Natural killer cell (primary cell): ENCODE results near the gene USP2. TPM values are rescaled to one million over a fixed set of nuclear protein-coding genes. Genes with fewer than 3 reads are reported as not detected.

Experiments
- ATAC-seq, 3 donors: fragments of 150-1000 bp in 2 of 3; fragments of 200-7000 bp in 1 of 3; cut with Tn5 transposase; 1 replicate in 1 of 3; 2 replicates in 2 of 3; pipeline ENCODE4 v1.10.0; 2021; ENCODE audit warnings: mild to moderate bottlenecking in 2 of 3, moderate library complexity in 2 of 3
- DNase-seq, 2 donors: peaks; one replicate each; pipeline versions ENCODE4 v3.0.0 to v3.0.0-alpha.2; 2013 to 2021; ENCODE audit warnings: mixed read lengths in 1 of 2
- H3K27ac ChIP-seq: one replicate; pipeline ENCODE4 v1.5.1; 2013; ENCODE audit warnings: mild to moderate bottlenecking, low read length
- H3K27me3 ChIP-seq: one replicate; pipeline ENCODE4 v1.6.1; 2013; ENCODE audit warnings: low read length; ENCODE audit not compliant: control insufficient read depth, insufficient read depth
- H3K36me3 ChIP-seq: one replicate; pipeline ENCODE4 v1.6.1; 2013; ENCODE audit warnings: low read length; ENCODE audit not compliant: control insufficient read depth, insufficient read depth
- H3K4me1 ChIP-seq: one replicate; pipeline ENCODE4 v1.6.1; 2013; ENCODE audit warnings: low read length; ENCODE audit not compliant: control insufficient read depth, insufficient read depth
- H3K4me3 ChIP-seq: one replicate; pipeline ENCODE4 v1.5.1; 2013; ENCODE audit warnings: low read length
- H3K9me3 ChIP-seq: one replicate; pipeline ENCODE4 v1.6.1; 2013; ENCODE audit warnings: low read length; ENCODE audit not compliant: control insufficient read depth, insufficient read depth
- H3K27ac Mint-ChIP-seq, 2 donors: one replicate each; pipeline ENCODE4 v1.8.0; 2022; ENCODE audit warnings: mild to moderate bottlenecking in 2 of 2, mixed read lengths in 2 of 2, moderate library complexity in 1 of 2
- H3K27me3 Mint-ChIP-seq, 2 donors: one replicate each; pipeline ENCODE4 v1.8.0; 2022; ENCODE audit warnings: low read depth in 2 of 2, mixed read lengths in 2 of 2
- H3K36me3 Mint-ChIP-seq: one replicate; pipeline ENCODE4 v1.8.0; 2022; ENCODE audit warnings: mixed read lengths
- H3K4me1 Mint-ChIP-seq, 2 donors: one replicate each; pipeline ENCODE4 v1.8.0; 2022; ENCODE audit warnings: mixed read lengths in 2 of 2
- H3K4me3 Mint-ChIP-seq: one replicate; pipeline ENCODE4 v1.8.0; 2022; ENCODE audit warnings: mild to moderate bottlenecking, moderate library complexity, mixed read lengths
- H3K9me3 Mint-ChIP-seq, 2 donors: one replicate each; pipeline ENCODE4 v1.8.0; 2022; ENCODE audit warnings: mixed read lengths in 2 of 2
- CTCF ChIP-seq: fragments of 200-600 bp; IDR thresholded peaks from one replicate; pipeline ENCODE4 v1.8.0; 2022; ENCODE audit warnings: antibody characterized with exemption
- WGBS: methylation state at CpG from one replicate; pipeline ENCODE4 v1.1.7; 2013; ENCODE audit warnings: missing lambda C conversion rate; ENCODE audit not compliant: insufficient coverage; 5-methylcytosine and 5-hydroxymethylcytosine counted together
- intact Hi-C: fragments of 100-400 bp; cut with micrococcal nuclease; formaldehyde crosslinking; loops from one replicate; pipeline ENCODE4 v1.14.2; 2022
- total RNA-seq, 4 donors: library from RNA; stranded (reverse); fragments of 120-200 nt in 1 of 4; gene quantifications; one replicate each; pipeline versions ENCODE4 v1.2.3 to v1.2.4, GENCODE V29; 2013 to 2022

USP2 gene
- total RNA-seq, 3 donors from 2014 or later (not counting 1 experiment from before 2014, with no cell fraction given), result 0.50 to 3.9 TPM; not detected in 1

DNA sequence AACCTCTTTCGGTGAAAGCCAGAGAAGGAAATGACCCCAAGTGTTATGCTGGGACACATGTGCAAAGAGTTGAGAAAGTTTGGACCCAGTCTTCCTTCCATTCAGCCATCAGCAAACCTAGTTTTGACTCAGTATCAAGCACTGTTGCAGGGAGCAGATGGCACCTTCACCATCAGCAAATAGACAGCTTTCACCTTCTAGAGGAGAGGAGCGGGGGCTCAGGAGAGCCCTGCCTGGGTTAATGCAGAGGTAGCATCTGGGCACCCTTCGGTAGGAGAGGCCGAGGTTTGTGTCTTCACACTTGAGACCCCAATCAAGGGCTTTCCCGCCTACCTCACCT is 18.8 kb downstream of the USP2 start:
- intact Hi-C loops, result no loop called here
- 89% methylated on average over 5 of the region's 5 CpGs for WGBS
- H3K4me3 Mint-ChIP-seq, result peak overlapping the region; percentile 58

GRCh38 chr11:119361941-119362725 is 19.4 kb downstream of the USP2 start:
- H3K4me1 ChIP-seq, result peaks cover 11% of the 10 kb centered on the region
- no peaks in the 10 kb centered on the region for H3K36me3 ChIP-seq
- ATAC-seq, result no peak
- no peak overlapping the region for H3K4me3 ChIP-seq
- Mint-ChIP-seq H3K27me3 (peaks cover 55 to 64% of the 10 kb centered on the region in 2 donors), H3K36me3 (peaks cover 6% of the 10 kb centered on the region), H3K4me3 (peak overlapping the region; percentile 58), H3K4me1 (peaks cover 7% of the 10 kb centered on the region in 2 donors), H3K9me3 (no peaks in the 10 kb centered on the region), H3K27ac (no peak overlapping the region)
- H3K9me3 ChIP-seq, result no peaks in the 10 kb centered on the region
- TF ChIP-seq CTCF, result no peak
- DNase-seq, result no peak
- no peak overlapping the region for H3K27ac ChIP-seq
- WGBS, result 93% methylated on average over 10 of the region's 11 CpGs
- intact Hi-C loops, result no loop called here
- H3K27me3 ChIP-seq, result peaks cover 27% of the 10 kb centered on the region

More for the DNA sequence above, 18.8 kb downstream of the USP2 start:
- no peak overlapping the region for H3K27ac ChIP-seq
- H3K27ac Mint-ChIP-seq, result no peak overlapping the region
- ATAC-seq (no peak), DNase-seq (no peak)
- H3K27me3 ChIP-seq, result peaks cover 27% of the 10 kb centered on the region
- TF ChIP-seq CTCF, result no peak
- H3K4me3 ChIP-seq, result no peak overlapping the region
- peaks cover 55 to 63% of the 10 kb centered on the region in 2 donors for H3K27me3 Mint-ChIP-seq
- H3K4me1 Mint-ChIP-seq, result peaks cover 7% of the 10 kb centered on the region in 2 donors
- H3K4me1 ChIP-seq, result peaks cover 11% of the 10 kb centered on the region
- H3K9me3 Mint-ChIP-seq, result no peaks in the 10 kb centered on the region
- no peaks in the 10 kb centered on the region for H3K9me3 ChIP-seq
- H3K36me3 ChIP-seq, result no peaks in the 10 kb centered on the region
- H3K36me3 Mint-ChIP-seq, result peaks cover 6% of the 10 kb centered on the region

GRCh38 chr11:119361056-119361787 is 20.3 kb downstream of the USP2 start:
- Histone ChIP-seq H3K4me1 (peaks cover 17% of the 10 kb centered on the region), H3K36me3 (no peaks in the 10 kb centered on the region), H3K27ac (no peak overlapping the region), H3K9me3 (no peaks in the 10 kb centered on the region), H3K4me3 (no peak overlapping the region), H3K27me3 (peaks cover 27% of the 10 kb centered on the region)
- no peak for DNase-seq
- WGBS, result 83% methylated on average over 8 of the region's 8 CpGs
- no peak for TF ChIP-seq CTCF
- intact Hi-C loops, result no loop called here
- no peak for ATAC-seq
- Mint-ChIP-seq H3K9me3 (no peaks in the 10 kb centered on the region), H3K27ac (no peak overlapping the region), H3K36me3 (peaks cover 6% of the 10 kb centered on the region), H3K27me3 (peaks cover 52 to 55% of the 10 kb centered on the region in 2 donors), H3K4me1 (peaks cover 13 to 15% of the 10 kb centered on the region in 2 donors), H3K4me3 (no peak overlapping the region)
